Smooth muscle cell (in vitro differentiated cells): ENCODE data around the gene NEUROG1. TPM values are rescaled to one million over a fixed set of nuclear protein-coding genes. Genes with fewer than 3 reads are reported as not detected.

Experiments used
- DNase-seq: peaks from one replicate; lab custom pipeline; 2025; ENCODE audit not compliant: unreplicated experiment; lab: John Stamatoyannopoulos, UW
- H2AFZ ChIP-seq: fragments of 200-600 bp; sonication (generic); 2 replicates; pipeline ENCODE4 v1.6.0; 2016; ENCODE audit warnings: antibody characterized with exemption, low read depth, mild to moderate bottlenecking
- H3F3A ChIP-seq: fragments of 200-600 bp; sonication (generic); 2 replicates; pipeline ENCODE4 v1.6.0; 2017; ENCODE audit warnings: antibody characterized with exemption, low read depth
- H3K27ac ChIP-seq: fragments of 200-600 bp; sonication (generic); 2 replicates; pipeline ENCODE4 v1.5.1; 2016; ENCODE audit warnings: low read depth, mild to moderate bottlenecking
- H3K27me3 ChIP-seq: fragments of 200-600 bp; sonication (generic); 2 replicates; pipeline ENCODE4 v1.6.1; 2016; ENCODE audit warnings: low read depth, mild to moderate bottlenecking
- H3K36me3 ChIP-seq: fragments of 200-600 bp; sonication (generic); 2 replicates; pipeline ENCODE4 v1.5.1; 2016; ENCODE audit warnings: low read depth
- H3K4me1 ChIP-seq: fragments of 200-600 bp; sonication (generic); 2 replicates; pipeline ENCODE4 v1.5.1; 2016; ENCODE audit warnings: low read depth
- H3K4me2 ChIP-seq: fragments of 200-600 bp; sonication (generic); 2 replicates; pipeline ENCODE4 v1.6.0; 2016; ENCODE audit warnings: mild to moderate bottlenecking
- H3K4me3 ChIP-seq: fragments of 200-600 bp; sonication (generic); 2 replicates; pipeline ENCODE4 v1.5.1; 2016; ENCODE audit warnings: mild to moderate bottlenecking
- H3K79me2 ChIP-seq: fragments of 200-600 bp; sonication (generic); 2 replicates; pipeline ENCODE4 v1.6.0; 2016; ENCODE audit warnings: low read depth, mild to moderate bottlenecking
- H3K9ac ChIP-seq: fragments of 200-600 bp; sonication (generic); 2 replicates; pipeline ENCODE4 v1.6.0; 2016; ENCODE audit warnings: low read depth
- H3K9me3 ChIP-seq: fragments of 200-600 bp; sonication (generic); replicated peaks from 2 replicates; pipeline ENCODE4 v1.5.1; 2016; ENCODE audit warnings: low read depth
- H4K20me1 ChIP-seq: fragments of 200-600 bp; sonication (generic); 2 replicates; pipeline ENCODE4 v1.6.0; 2016; ENCODE audit warnings: low read depth
- CTCF ChIP-seq: fragments of 200-600 bp; sonication (generic); IDR thresholded peaks from 2 replicates; pipeline ENCODE4 v1.5.1; 2017; ENCODE audit warnings: borderline replicate concordance, mild to moderate bottlenecking, antibody characterized with exemption; ENCODE audit not compliant: insufficient read depth, poor library complexity, severe bottlenecking
- WGBS: methylation state at CpG from one replicate; pipeline ENCODE4 v1.1.7; 2016; ENCODE audit warnings: low lambda C conversion rate; 5-methylcytosine and 5-hydroxymethylcytosine counted together
- polyA plus RNA-seq: library from polyadenylated mRNA; unstranded; fragments of >200 nt; fragmentation: Nextera tagmentation; extraction: Ambion mirVana; gene quantifications from 2 replicates; pipeline ENCODE4 v1.2.1, GENCODE V29; 2016
- total RNA-seq: library from RNA; depleted of rRNA; stranded (reverse); fragments of >200 nt; gene quantifications from 2 replicates; pipeline ENCODE4 v1.2.3, GENCODE V29; 2014

NEUROG1 gene
- total and polyA plus RNA-seq, 2 experiments from 2014 or later: not detected

- H3F3A ChIP-seq: no peaks in the 10 kb centered on the region
- no peak overlapping the region for H3K27ac ChIP-seq
- H3K9ac ChIP-seq: no peak overlapping the region
- no peak for DNase-seq
- H3K27me3 ChIP-seq: peaks cover 100% of the 10 kb centered on the region
- H4K20me1 ChIP-seq: no peaks in the 10 kb centered on the region
- H2AFZ ChIP-seq: no peak overlapping the region
- H3K36me3 ChIP-seq: no peaks in the 10 kb centered on the region
- H3K4me2 ChIP-seq: no peak overlapping the region
- no peak overlapping the region for H3K4me3 ChIP-seq
- no peaks in the 10 kb centered on the region for H3K9me3 ChIP-seq
- H3K4me1 ChIP-seq: peaks cover 25% of the 10 kb centered on the region
- no peaks in the 10 kb centered on the region for H3K79me2 ChIP-seq
- WGBS: 93% methylated on average over 2 of the region's 2 CpGs
- no peak for TF ChIP-seq CTCF
Observed at GRCh38 chr5:135537745-135538144, 2.0 kb upstream of the NEUROG1 start.

- no peak for DNase-seq
- TF ChIP-seq CTCF: no peak
- H3K4me2 ChIP-seq: no peak overlapping the region
- H3K36me3 ChIP-seq: no peaks in the 10 kb centered on the region
- no peak overlapping the region for H3K4me3 ChIP-seq
- no peak overlapping the region for H3K9ac ChIP-seq
- H3K4me1 ChIP-seq: peaks cover 24% of the 10 kb centered on the region
- 77% methylated on average over 7 of the region's 7 CpGs for WGBS
- H3K79me2 ChIP-seq: no peaks in the 10 kb centered on the region
- no peak overlapping the region for H2AFZ ChIP-seq
- H3K27ac ChIP-seq: no peak overlapping the region
- H4K20me1 ChIP-seq: no peaks in the 10 kb centered on the region
- H3K27me3 ChIP-seq: peaks cover 100% of the 10 kb centered on the region
- H3F3A ChIP-seq: no peaks in the 10 kb centered on the region
- no peaks in the 10 kb centered on the region for H3K9me3 ChIP-seq
Observed at GRCh38 chr5:135537271-135537670, 1.5 kb upstream of the NEUROG1 start.

GRCh38 chr5:135535420-135535819 is 344 bp downstream of the NEUROG1 start:
- Histone ChIP-seq H3K27me3 (peaks cover 100% of the 10 kb centered on the region), H3K79me2 (no peaks in the 10 kb centered on the region), H3F3A (no peaks in the 10 kb centered on the region), H2AFZ (no peak overlapping the region), H3K36me3 (no peaks in the 10 kb centered on the region), H3K4me3 (peak overlapping the region; percentile 31), H3K9ac (no peak overlapping the region), H4K20me1 (no peaks in the 10 kb centered on the region), H3K27ac (no peak overlapping the region), H3K4me1 (peaks cover 24% of the 10 kb centered on the region), H3K4me2 (peak overlapping the region; percentile 83), H3K9me3 (no peaks in the 10 kb centered on the region)
- whole genome bisulfite sequencing: 5% methylated on average over 44 of the region's 44 CpGs
- no peak for TF ChIP-seq CTCF
- no peak for DNase-seq

- H3F3A ChIP-seq: no peaks in the 10 kb centered on the region
- WGBS: 8% methylated on average over 51 of the region's 61 CpGs
- H3K36me3 ChIP-seq: no peaks in the 10 kb centered on the region
- H3K9me3 ChIP-seq: no peaks in the 10 kb centered on the region
- H3K27me3 ChIP-seq: peaks cover 100% of the 10 kb centered on the region
- no peak for DNase-seq
- peak; percentile 16 for TF ChIP-seq CTCF
- H3K79me2 ChIP-seq: no peaks in the 10 kb centered on the region
- H4K20me1 ChIP-seq: no peaks in the 10 kb centered on the region
- peaks cover 24% of the 10 kb centered on the region for H3K4me1 ChIP-seq
- H3K4me2 ChIP-seq: peak overlapping the region; percentile 83
- no peak overlapping the region for H2AFZ ChIP-seq
- H3K9ac ChIP-seq: no peak overlapping the region
- H3K4me3 ChIP-seq: peak overlapping the region; percentile 31
- no peak overlapping the region for H3K27ac ChIP-seq
Observed at GRCh38 chr5:135534609-135535419, 950 bp downstream of the NEUROG1 start.
